ENCODE measurements around the gene IL31. TPM values are rescaled to one million over a fixed set of nuclear protein-coding genes. Genes with fewer than 3 reads are reported as not detected.

The IL31 gene
- total RNA-seq, 1 donor from 2014 or later = not detected

DNA sequence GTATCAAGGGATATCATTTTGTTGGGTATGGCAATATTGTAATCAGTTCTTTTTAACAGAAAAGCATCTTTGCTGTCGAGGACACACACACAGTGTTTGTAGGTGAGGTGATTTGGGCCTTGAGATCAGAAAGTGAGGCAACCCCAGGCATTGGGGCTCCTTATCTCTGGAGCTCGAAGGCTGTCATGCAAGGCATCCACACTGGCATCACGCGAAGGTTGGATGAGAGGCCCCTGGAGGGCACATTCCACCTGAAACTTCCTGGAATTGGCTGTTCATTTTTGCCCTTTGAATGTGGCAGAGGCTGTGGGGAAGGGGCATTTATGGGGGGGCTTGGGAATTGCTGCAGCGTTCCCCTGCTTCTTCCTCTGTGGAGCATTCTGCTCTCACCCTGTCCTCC lies 45.5 kb downstream of the IL31 start:
- TF ChIP-seq, protein P1, sequence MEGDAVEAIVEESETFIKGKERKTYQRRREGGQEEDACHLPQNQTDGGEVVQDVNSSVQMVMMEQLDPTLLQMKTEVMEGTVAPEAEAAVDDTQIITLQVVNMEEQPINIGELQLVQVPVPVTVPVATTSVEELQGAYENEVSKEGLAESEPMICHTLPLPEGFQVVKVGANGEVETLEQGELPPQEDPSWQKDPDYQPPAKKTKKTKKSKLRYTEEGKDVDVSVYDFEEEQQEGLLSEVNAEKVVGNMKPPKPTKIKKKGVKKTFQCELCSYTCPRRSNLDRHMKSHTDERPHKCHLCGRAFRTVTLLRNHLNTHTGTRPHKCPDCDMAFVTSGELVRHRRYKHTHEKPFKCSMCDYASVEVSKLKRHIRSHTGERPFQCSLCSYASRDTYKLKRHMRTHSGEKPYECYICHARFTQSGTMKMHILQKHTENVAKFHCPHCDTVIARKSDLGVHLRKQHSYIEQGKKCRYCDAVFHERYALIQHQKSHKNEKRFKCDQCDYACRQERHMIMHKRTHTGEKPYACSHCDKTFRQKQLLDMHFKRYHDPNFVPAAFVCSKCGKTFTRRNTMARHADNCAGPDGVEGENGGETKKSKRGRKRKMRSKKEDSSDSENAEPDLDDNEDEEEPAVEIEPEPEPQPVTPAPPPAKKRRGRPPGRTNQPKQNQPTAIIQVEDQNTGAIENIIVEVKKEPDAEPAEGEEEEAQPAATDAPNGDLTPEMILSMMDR (IDR thresholded peaks at IDR 0.05; ENCODE audit: insufficient read depth, low read length, severe bottlenecking) = no peak
- DNase-seq (ENCODE audit: low read depth) = no peak
- Histone ChIP-seq H3K36me3 (ENCODE audit: control insufficient read depth, insufficient read depth, low read length) (peaks cover 40% of the 10 kb centered on the region), H3K4me3 (ENCODE audit: low read depth, low read length) (no peak overlapping the region), H3K27me3 (ENCODE audit: control insufficient read depth, insufficient read depth, low read length) (no peaks in the 10 kb centered on the region)
- no peak for FAIRE-seq

DNA sequence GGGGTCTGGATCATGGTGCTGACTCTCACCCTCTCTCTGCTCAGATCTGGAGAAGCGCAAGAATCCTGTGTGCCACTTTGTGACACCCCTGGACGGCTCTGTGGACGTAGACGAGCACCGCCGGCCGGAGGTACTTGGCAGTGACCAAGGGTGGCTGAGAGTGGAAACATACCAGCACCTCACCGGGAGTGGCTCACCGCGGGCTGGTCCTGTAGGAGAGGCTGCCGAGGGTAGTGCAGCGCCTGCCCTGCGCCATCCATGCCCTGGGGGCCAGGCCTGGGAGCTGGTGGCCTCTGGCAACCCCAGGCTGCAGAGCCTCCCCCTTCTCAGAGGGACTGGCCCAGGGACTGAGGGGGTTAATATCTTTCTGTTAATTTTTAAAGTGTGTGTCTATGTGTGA lies 46.2 kb downstream of the IL31 start:
- no peak for DNase-seq (ENCODE audit: low read depth)
- TF ChIP-seq, protein P1 (IDR thresholded peaks at IDR 0.05; ENCODE audit: insufficient read depth, low read length, severe bottlenecking) = no peak
- Histone ChIP-seq H3K36me3 (ENCODE audit: control insufficient read depth, insufficient read depth, low read length) (peaks cover 34% of the 10 kb centered on the region), H3K4me3 (ENCODE audit: low read depth, low read length) (no peak overlapping the region), H3K27me3 (ENCODE audit: control insufficient read depth, insufficient read depth, low read length) (no peaks in the 10 kb centered on the region)
- FAIRE-seq = no peak

DNA sequence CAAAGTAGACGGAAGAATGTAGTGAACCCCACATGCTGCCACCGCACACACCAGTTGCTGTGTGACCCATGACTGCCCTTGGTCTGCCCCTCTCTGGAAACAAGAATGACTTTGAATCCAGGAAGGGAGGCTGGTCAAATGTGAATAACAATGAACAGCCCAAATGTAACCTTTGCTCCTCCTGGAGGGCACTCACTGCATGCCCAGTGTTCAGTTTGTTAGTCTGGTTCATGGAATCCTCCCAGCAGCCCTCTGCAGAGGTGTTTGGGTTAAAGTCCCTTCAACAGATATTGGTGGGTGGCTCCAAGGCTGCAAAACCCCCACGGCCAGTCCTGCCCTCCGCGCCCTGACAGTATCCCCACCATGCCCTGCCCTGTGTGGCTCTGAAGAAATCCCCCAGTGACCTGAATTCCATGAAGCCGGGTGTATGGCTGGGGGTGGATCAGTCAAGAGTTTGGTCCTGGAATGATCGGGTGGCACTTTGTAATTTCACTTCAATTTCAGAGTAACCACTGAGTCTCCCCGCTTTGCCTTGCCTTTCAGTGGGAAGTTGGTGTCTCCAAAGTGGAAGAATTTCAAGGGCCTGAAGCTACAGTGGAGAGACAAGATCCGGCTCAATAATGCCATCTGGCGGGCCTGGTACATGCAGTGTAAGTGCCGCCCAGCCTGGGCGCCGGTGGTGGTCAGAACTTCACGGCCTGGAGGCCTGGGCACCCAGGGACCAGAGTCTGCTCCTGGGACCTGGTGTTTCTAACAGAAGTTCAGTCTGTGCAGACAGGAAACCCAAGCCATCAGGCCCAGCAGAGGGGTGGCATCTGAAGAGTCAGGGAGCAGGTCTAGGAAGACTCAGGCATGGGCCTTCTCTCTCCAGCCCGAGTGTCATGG lies 47.1 kb downstream of the IL31 start:
- H3K4me3 ChIP-seq (ENCODE audit: low read depth, low read length) = no peak overlapping the region
- FAIRE-seq (no peak), DNase-seq (ENCODE audit: low read depth) (no peak)
- H3K36me3 ChIP-seq (ENCODE audit: control insufficient read depth, insufficient read depth, low read length) = peaks cover 29% of the 10 kb centered on the region
- H3K27me3 ChIP-seq (ENCODE audit: control insufficient read depth, insufficient read depth, low read length) = no peaks in the 10 kb centered on the region
- TF ChIP-seq, protein P1 (IDR thresholded peaks at IDR 0.05; ENCODE audit: insufficient read depth, low read length, severe bottlenecking) = no peak

DNA sequence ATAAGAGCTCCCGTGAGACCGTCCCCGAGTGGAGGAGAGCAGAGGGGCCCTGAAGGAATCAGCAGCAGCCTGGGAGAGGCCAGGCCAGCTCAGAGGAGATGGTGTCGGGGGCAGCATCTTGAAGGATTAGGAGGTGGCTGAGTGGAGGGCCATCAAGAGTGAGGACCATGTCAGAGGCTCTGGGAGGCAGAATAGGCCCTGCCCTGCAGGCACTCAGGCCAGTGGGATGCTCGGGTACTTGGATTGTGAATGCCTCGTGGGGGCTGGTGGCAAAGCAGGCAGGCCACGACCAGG lies 47.7 kb downstream of the IL31 start:
- Histone ChIP-seq H3K36me3 (ENCODE audit: control insufficient read depth, insufficient read depth, low read length) (peaks cover 26% of the 10 kb centered on the region), H3K4me3 (ENCODE audit: low read depth, low read length) (no peak overlapping the region), H3K27me3 (ENCODE audit: control insufficient read depth, insufficient read depth, low read length) (no peaks in the 10 kb centered on the region)
- no peak for FAIRE-seq
- no peak for DNase-seq (ENCODE audit: low read depth)
- TF ChIP-seq, protein P1 (IDR thresholded peaks at IDR 0.05; ENCODE audit: insufficient read depth, low read length, severe bottlenecking) = no peak

DNA sequence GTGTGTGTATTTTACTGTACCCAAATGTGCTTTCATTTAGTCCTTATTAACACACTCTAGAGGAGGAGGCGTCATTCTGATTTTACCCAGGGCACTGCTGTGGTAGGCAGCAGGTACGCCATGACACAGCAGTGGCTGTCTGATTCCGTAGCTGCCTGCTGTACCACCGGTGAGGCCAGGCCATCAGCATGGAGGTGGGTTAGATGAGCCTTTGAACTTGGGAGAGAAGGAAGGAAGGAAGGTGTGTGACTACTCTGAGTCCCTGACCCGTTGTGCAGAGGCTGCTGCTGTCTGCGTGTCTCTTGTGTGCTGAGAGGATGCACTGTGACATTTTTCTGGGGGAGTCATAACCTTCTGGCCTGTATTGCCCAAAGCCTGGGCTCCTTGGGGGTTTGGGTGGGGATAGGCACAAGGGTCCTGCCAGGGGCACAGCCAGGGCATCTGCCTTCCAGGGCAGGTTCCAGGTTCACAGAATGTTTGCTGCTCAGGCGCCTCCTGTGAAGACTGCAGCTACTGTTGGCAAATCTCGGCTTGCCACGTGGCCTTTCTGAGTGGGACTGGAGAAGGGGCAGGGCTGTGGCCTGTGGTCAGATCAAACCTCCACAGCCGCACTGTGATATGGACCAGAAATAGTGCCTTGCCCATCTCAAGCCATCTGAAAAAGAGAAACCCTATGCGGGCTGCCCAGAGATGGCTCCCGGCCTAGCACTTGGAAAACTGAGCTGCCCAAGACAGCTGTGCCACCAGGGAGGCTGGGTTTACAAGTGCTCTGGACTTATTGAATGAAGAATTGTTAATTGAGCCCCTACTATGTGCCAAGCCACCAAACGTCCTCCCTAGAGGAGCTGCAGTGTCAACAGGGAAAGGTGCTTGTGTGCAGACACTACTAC lies 48.3 kb downstream of the IL31 start:
- no peak overlapping the region for H3K4me3 ChIP-seq (ENCODE audit: low read depth, low read length)
- DNase-seq (ENCODE audit: low read depth) (no peak), FAIRE-seq (no peak)
- H3K36me3 ChIP-seq (ENCODE audit: control insufficient read depth, insufficient read depth, low read length) = peaks cover 23% of the 10 kb centered on the region
- TF ChIP-seq, protein P1 (IDR thresholded peaks at IDR 0.05; ENCODE audit: insufficient read depth, low read length, severe bottlenecking) = no peak
- H3K27me3 ChIP-seq (ENCODE audit: control insufficient read depth, insufficient read depth, low read length) = no peaks in the 10 kb centered on the region
